Endothelial cell of umbilical vein (primary cell): Measurements from ENCODE around the gene RNASEH2A. TPM values are rescaled to one million over a fixed set of nuclear protein-coding genes. Genes with fewer than 3 reads are reported as not detected.

Experiments
- BruUV-seq: library from RNA; stranded (reverse); fragments of 400-500 nt; replicated peaks from 2 replicates; lab custom pipeline; 2021; lab: Mats Ljungman, UMichigan
- CTCF ChIA-PET: fragments of 300-600, 350-600 bp; sonication (Branson Sonifier 250); formaldehyde crosslinking; loops from one replicate; lab custom pipeline; 2021; ENCODE audit warnings: antibody characterized with exemption, inconsistent platforms; lab: Charles Lee
- POLR2A ChIA-PET: fragments of 300-600, 350-600 bp; sonication (Branson Sonifier 250); formaldehyde crosslinking; loops from one replicate; lab custom pipeline; 2021; ENCODE audit warnings: antibody characterized with exemption, inconsistent platforms; lab: Charles Lee
- DNase-seq: peaks from one replicate; pipeline ENCODE4 v3.0.0-alpha.2; 2011; ENCODE audit warnings: low read depth, low spot score
- FAIRE-seq: peaks from 2 replicates; lab custom pipeline; 2011; peaks lifted over from hg19 to GRCh38; lab: Jason Lieb, UNC
- H2AFZ ChIP-seq: 2 replicates; pipeline ENCODE4 v1.6.0; 2012; ENCODE audit warnings: low read depth, low read length, control low read depth, inconsistent platforms
- H3K27ac ChIP-seq: 2 replicates; pipeline ENCODE4 v1.5.1; 2011; ENCODE audit warnings: low read depth, mild to moderate bottlenecking, control low read depth, low read length, moderate library complexity; ENCODE audit not compliant: insufficient read depth
- H3K27me3 ChIP-seq, 2 experiments: 2 replicates each; pipeline versions ENCODE4 v1.6.0 to v1.6.1; 2011; ENCODE audit warnings: low read length in 2 of 2, mixed read lengths in 1 of 2; ENCODE audit not compliant: control insufficient read depth in 2 of 2, insufficient read depth in 2 of 2
- H3K36me3 ChIP-seq, 2 experiments: 2 replicates in 1 of 2; 3 replicates in 1 of 2; pipeline ENCODE4 v1.5.1; 2011; ENCODE audit warnings: low read length in 2 of 2, mild to moderate bottlenecking in 1 of 2, moderate library complexity in 1 of 2; ENCODE audit not compliant: control insufficient read depth in 2 of 2, insufficient read depth in 2 of 2; ENCODE audit errors: extremely low read depth in 1 of 2
- H3K4me1 ChIP-seq: 3 replicates; pipeline ENCODE4 v1.5.1; 2011; ENCODE audit warnings: mild to moderate bottlenecking, low read length; ENCODE audit not compliant: control insufficient read depth, insufficient read depth; ENCODE audit errors: extremely low read depth
- H3K4me2 ChIP-seq: 2 replicates; pipeline ENCODE4 v1.6.1; 2011; ENCODE audit warnings: low read length, control low read depth, mixed read lengths; ENCODE audit not compliant: insufficient read depth
- H3K4me3 ChIP-seq, 3 experiments: fragments of 200-600 bp in 1 of 3; sonication (generic), shearing (Covaris generic) in 1 of 3; replicated peaks in 1 of 3; 2 replicates each; pipeline ENCODE4 v1.5.1; 2011 to 2016; ENCODE audit warnings: control low read depth in 3 of 3, low read length in 3 of 3, mild to moderate bottlenecking in 2 of 3, inconsistent platforms in 1 of 3, low read depth in 1 of 3, moderate library complexity in 1 of 3; ENCODE audit not compliant: insufficient read depth in 1 of 3
- H3K79me2 ChIP-seq: 2 replicates; pipeline ENCODE4 v1.6.0; 2012; ENCODE audit warnings: low read length, inconsistent platforms; ENCODE audit not compliant: control insufficient read depth, insufficient read depth
- H3K9ac ChIP-seq: replicated peaks from 2 replicates; pipeline ENCODE3; 2011; ENCODE audit warnings: low read length, control low read depth; ENCODE audit not compliant: insufficient read depth; ENCODE audit errors: extremely low read depth
- H3K9me1 ChIP-seq: replicated peaks from 3 replicates; pipeline ENCODE4 v1.6.0; 2011; ENCODE audit warnings: mild to moderate bottlenecking, low read length; ENCODE audit not compliant: control insufficient read depth, insufficient read depth; ENCODE audit errors: extremely low read depth
- H3K9me3 ChIP-seq: replicated peaks from 2 replicates; pipeline ENCODE4 v1.5.1; 2012; ENCODE audit warnings: low read length, inconsistent platforms; ENCODE audit not compliant: control insufficient read depth, insufficient read depth
- H4K20me1 ChIP-seq: replicated peaks from 2 replicates; pipeline ENCODE3; 2011; ENCODE audit warnings: mild to moderate bottlenecking, low read length; ENCODE audit not compliant: control insufficient read depth, insufficient read depth; ENCODE audit errors: extremely low read depth
- FOS ChIP-seq: IDR thresholded peaks from 2 replicates; pipeline ENCODE4 v1.6.1; 2011; ENCODE audit warnings: mild to moderate bottlenecking, low read length, moderate library complexity, borderline replicate concordance; ENCODE audit not compliant: insufficient read depth
- GATA2 ChIP-seq: IDR thresholded peaks from 2 replicates; pipeline ENCODE4 v1.7.0; 2011; ENCODE audit warnings: low read depth, mild to moderate bottlenecking, moderate library complexity, mixed read lengths, low read length; ENCODE audit not compliant: insufficient read length, insufficient read depth
- POLR2A ChIP-seq: IDR thresholded peaks from 2 replicates; pipeline ENCODE4 v1.6.1; 2012; ENCODE audit warnings: low read depth, mild to moderate bottlenecking, control low read depth, low read length
- dilution Hi-C: fragments of 300-500 bp; cut with MboI; formaldehyde crosslinking; loops from one replicate; pipeline ENCODE4 v1.15.0; 2019; ENCODE audit warnings: low sequenced_read_pairs; ENCODE audit not compliant: extremely low pct_ligation_motif_present
- intact Hi-C: fragments of 100-400 bp; cut with micrococcal nuclease; formaldehyde crosslinking; loops from one replicate; pipeline ENCODE4 v1.10.0; 2022
- polyA plus RNA-seq, 4 experiments: library from polyadenylated mRNA; depleted of rRNA in 3 of 4; stranded (reverse) in 3 of 4; unstranded in 1 of 4; fragments of >200 nt; gene quantifications; 2 replicates each; pipeline versions ENCODE4 v1.2.1 to v1.2.3, GENCODE V29; 2011 to 2012; ENCODE audit warnings: missing spikeins in 1 of 4
- total RNA-seq: library from RNA; stranded (reverse); gene quantifications from 2 replicates; pipeline ENCODE4 v1.2.3, GENCODE V29; 2021

Gene RNASEH2A
- total and polyA plus RNA-seq, 2 donors (not counting 3 experiments of a cell fraction or from before 2014, with no cell fraction given), result 25.6 to 45.4 TPM

DNA sequence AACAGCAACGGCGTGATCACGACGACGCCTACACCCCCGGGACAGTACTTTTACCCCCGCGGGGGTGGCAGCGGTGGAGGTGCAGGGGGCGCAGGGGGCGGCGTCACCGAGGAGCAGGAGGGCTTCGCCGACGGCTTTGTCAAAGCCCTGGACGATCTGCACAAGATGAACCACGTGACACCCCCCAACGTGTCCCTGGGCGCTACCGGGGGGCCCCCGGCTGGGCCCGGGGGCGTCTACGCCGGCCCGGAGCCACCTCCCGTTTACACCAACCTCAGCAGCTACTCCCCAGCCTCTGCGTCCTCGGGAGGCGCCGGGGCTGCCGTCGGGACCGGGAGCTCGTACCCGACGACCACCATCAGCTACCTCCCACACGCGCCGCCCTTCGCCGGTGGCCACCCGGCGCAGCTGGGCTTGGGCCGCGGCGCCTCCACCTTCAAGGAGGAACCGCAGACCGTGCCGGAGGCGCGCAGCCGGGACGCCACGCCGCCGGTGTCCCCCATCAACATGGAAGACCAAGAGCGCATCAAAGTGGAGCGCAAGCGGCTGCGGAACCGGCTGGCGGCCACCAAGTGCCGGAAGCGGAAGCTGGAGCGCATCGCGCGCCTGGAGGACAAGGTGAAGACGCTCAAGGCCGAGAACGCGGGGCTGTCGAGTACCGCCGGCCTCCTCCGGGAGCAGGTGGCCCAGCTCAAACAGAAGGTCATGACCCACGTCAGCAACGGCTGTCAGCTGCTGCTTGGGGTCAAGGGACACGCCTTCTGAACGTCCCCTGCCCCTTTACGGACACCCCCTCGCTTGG lies 14.1 kb upstream of the RNASEH2A start:
- Histone ChIP-seq H3K4me2 (peak overlapping the region; percentile 56), H3K36me3 (no peaks in the 10 kb centered on the region), H3K9me1 (no peaks in the 10 kb centered on the region), H3K79me2 (peaks cover 14% of the 10 kb centered on the region), H3K4me1 (peaks cover 35% of the 10 kb centered on the region), H3K9ac (peak overlapping the region; percentile 74), H3K27ac (peak overlapping the region; percentile 91), H3K27me3 (no peaks in the 10 kb centered on the region), H3K4me3 (peak overlapping the region; percentile 70 to 76 (median 71)), H2AFZ (peak overlapping the region; percentile 5), H4K20me1 (no peaks in the 10 kb centered on the region), H3K9me3 (no peaks in the 10 kb centered on the region)
- no TSS peak for BruUV-seq
- intact Hi-C loops (no loop called here), dilution Hi-C loops (no loop called here)
- DNase-seq (peak; percentile 43), FAIRE-seq (peak; percentile 71)
- POLR2A ChIA-PET, result interaction anchor here (0.6 to 4.1 kb wide), 12 partner anchors 9 to 1211 kb away, joined by 3 to 94 read pairs (median 5); partner anchors contain the start of gene HOOK2
- TF ChIP-seq FOS (no peak), POLR2A (peak; percentile 32)
- CTCF ChIA-PET, result interaction anchor here (0.7 to 13.8 kb wide), 7 partner anchors 10 to 127 kb away, joined by 3 to 524 read pairs (median 7); partner anchors contain the start of gene HOOK2

DNA sequence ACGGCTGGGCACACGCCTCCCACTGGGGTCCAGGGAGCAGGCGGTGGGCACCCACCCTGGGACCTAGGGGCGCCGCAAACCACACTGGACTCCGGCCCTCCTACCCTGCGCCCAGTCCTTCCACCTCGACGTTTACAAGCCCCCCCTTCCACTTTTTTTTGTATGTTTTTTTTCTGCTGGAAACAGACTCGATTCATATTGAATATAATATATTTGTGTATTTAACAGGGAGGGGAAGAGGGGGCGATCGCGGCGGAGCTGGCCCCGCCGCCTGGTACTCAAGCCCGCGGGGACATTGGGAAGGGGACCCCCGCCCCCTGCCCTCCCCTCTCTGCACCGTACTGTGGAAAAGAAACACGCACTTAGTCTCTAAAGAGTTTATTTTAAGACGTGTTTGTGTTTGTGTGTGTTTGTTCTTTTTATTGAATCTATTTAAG lies 13.5 kb upstream of the RNASEH2A start:
- Histone ChIP-seq H2AFZ (no peak overlapping the region), H3K27me3 (no peaks in the 10 kb centered on the region), H3K36me3 (no peaks in the 10 kb centered on the region), H3K4me3 (peak overlapping the region; percentile 70 to 76 (median 71)), H3K4me2 (peak overlapping the region; percentile 56), H3K9me1 (no peaks in the 10 kb centered on the region), H3K9ac (peak overlapping the region; percentile 74), H3K79me2 (peaks cover 14% of the 10 kb centered on the region), H3K27ac (peak overlapping the region; percentile 91), H3K4me1 (peaks cover 35% of the 10 kb centered on the region), H3K9me3 (no peaks in the 10 kb centered on the region), H4K20me1 (no peaks in the 10 kb centered on the region)
- intact Hi-C loops (no loop called here), dilution Hi-C loops (no loop called here)
- DNase-seq, result peak; percentile 28
- BruUV-seq, result TSS peak; percentile 78
- POLR2A ChIA-PET, result interaction anchor here (0.7 to 4.1 kb wide), 5 partner anchors 10 to 1070 kb away, joined by 3 to 94 read pairs (median 6); partner anchors contain the start of gene HOOK2
- no peak for TF ChIP-seq POLR2A
- no peak for TF ChIP-seq FOS
- no peak for TF ChIP-seq GATA2
- CTCF ChIA-PET, result interaction anchor here (1.5 to 13.8 kb wide), 5 partner anchors 10 to 76 kb away, joined by 4 to 524 read pairs (median 21); partner anchors contain the start of gene HOOK2
- no peak for FAIRE-seq
